Memory B cell (primary cell): ENCODE results near the gene NCOA7.
"Not testable (repeated sequence)": the region's sequence is repeated elsewhere in the genome, so short reads cannot be mapped to it uniquely, and the experiment has no call there.

ENCODE experiments used
- ATAC-seq: fragments of 150-1000 bp; cut with Tn5 transposase; 2 replicates; pipeline ENCODE4 v1.10.0; 2021; ENCODE audit warnings: low read depth, mild to moderate bottlenecking, moderate library complexity
- DNase-seq, 2 donors: peaks; one replicate each; pipeline ENCODE4 v3.0.0; 2022; ENCODE audit warnings: low spot score in 2 of 2
- H3K27ac Mint-ChIP-seq: one replicate; pipeline ENCODE4 v1.8.0; 2022; ENCODE audit warnings: mild to moderate bottlenecking, moderate library complexity, mixed read lengths
- H3K27me3 Mint-ChIP-seq: one replicate; pipeline ENCODE4 v1.8.0; 2022; ENCODE audit warnings: mixed read lengths
- H3K36me3 Mint-ChIP-seq: one replicate; pipeline ENCODE4 v1.8.0; 2022; ENCODE audit warnings: mild to moderate bottlenecking, mixed read lengths
- H3K4me1 Mint-ChIP-seq: one replicate; pipeline ENCODE4 v1.8.0; 2022; ENCODE audit warnings: mixed read lengths
- H3K4me3 Mint-ChIP-seq: one replicate; pipeline ENCODE4 v1.8.0; 2022; ENCODE audit warnings: mild to moderate bottlenecking, moderate library complexity, mixed read lengths
- H3K9me3 Mint-ChIP-seq: one replicate; pipeline ENCODE4 v1.8.0; 2022; ENCODE audit warnings: mixed read lengths

Gene NCOA7

DNA sequence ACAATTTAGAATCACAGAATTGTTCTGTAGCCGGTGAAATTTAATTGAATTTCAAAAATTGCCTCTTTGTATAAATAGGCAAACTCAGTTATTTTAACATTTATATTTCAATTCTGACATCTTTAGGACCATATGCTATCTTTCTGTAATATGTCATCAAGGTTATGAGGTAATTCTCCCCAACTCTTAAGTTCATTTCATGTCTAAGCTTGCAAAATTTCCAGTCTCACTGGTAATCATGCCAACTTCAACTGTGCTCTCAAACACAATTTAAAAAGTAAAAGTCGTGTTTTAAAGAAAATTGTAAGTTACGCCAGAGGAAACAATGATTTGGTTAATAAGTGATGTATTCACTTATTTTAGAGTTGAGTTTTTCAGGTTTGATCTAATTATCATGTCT, 1.4 kb downstream of the NCOA7 start:
- no peak overlapping the region for H3K27ac Mint-ChIP-seq
- H3K4me3 Mint-ChIP-seq: no peak overlapping the region
- DNase-seq: no peak
- H3K9me3 Mint-ChIP-seq: no peaks in the 10 kb centered on the region
- H3K36me3 Mint-ChIP-seq: peaks cover 2% of the 10 kb centered on the region
- no peaks in the 10 kb centered on the region for H3K27me3 Mint-ChIP-seq
- no peak for ATAC-seq
- H3K4me1 Mint-ChIP-seq: peaks cover 36% of the 10 kb centered on the region

DNA sequence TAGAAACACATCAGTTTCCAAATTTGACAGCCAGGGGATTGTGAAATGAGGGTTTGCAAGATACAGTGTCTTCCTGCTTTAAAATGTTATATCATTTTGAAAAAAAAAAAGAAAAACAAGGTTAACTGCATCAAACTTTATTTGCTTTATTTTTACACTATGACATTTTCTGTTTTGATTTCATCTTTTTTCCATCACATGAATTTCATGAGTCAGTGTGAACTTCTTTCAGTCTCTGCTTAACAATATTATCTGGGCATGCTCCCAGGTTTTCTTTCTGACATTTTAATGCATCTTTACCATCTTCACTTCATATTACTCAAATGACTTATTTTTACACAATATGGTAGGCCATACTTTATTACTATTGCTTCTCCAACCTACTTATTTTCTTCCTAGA, 1.9 kb downstream of the NCOA7 start:
- ATAC-seq: no peak
- no peak for DNase-seq
- H3K27ac Mint-ChIP-seq: no peak overlapping the region
- H3K9me3 Mint-ChIP-seq: no peaks in the 10 kb centered on the region
- H3K36me3 Mint-ChIP-seq: peaks cover 2% of the 10 kb centered on the region
- no peak overlapping the region for H3K4me3 Mint-ChIP-seq
- H3K4me1 Mint-ChIP-seq: peaks cover 41% of the 10 kb centered on the region
- no peaks in the 10 kb centered on the region for H3K27me3 Mint-ChIP-seq

DNA sequence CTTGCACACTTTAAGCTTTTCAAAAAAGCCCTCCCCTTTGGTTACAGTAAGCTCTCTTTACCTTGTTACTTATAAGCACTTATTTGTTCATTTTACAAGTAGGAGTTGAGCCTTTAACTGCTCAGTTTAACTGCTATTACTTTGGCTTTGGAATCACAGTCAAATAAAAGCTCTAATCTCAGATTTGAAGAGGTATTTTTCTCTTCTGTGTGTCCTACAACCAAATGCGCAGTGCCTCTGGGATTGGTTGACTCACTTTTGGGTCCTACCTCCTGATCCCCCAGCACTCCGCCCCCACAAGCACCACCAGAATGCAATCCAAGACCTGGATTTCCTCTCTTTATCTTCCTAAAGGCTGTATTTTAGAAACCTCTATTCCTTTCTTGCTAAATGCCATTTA, 2.5 kb downstream of the NCOA7 start:
- peaks cover 2% of the 10 kb centered on the region for H3K36me3 Mint-ChIP-seq
- H3K4me3 Mint-ChIP-seq: peak overlapping the region; percentile 41
- no peak overlapping the region for H3K27ac Mint-ChIP-seq
- peaks cover 41% of the 10 kb centered on the region for H3K4me1 Mint-ChIP-seq
- ATAC-seq: no peak
- no peaks in the 10 kb centered on the region for H3K9me3 Mint-ChIP-seq
- H3K27me3 Mint-ChIP-seq: no peaks in the 10 kb centered on the region
- DNase-seq: no peak

DNA sequence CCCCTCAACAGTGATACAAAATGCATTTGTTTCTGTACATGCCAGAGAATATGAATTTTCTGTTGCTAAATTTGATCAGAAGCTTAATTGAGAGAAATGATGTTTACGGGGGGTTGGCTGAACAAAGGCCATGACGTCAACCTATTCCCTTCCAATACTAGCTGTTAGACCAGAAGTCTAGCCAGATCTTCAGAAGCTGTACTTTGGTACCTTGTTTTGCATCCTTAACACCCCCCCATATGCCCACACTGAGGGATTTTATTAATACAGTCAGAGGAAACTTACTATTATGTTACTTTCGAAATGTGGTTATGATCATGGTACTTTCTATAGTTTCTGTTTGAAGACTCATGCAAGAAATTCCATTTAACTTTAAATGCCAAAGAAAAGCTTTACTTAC, 3.1 kb downstream of the NCOA7 start:
- H3K36me3 Mint-ChIP-seq: peaks cover 2% of the 10 kb centered on the region
- peak overlapping the region; percentile 41 for H3K4me3 Mint-ChIP-seq
- no peaks in the 10 kb centered on the region for H3K9me3 Mint-ChIP-seq
- DNase-seq: no peak
- no peak overlapping the region for H3K27ac Mint-ChIP-seq
- peaks cover 43% of the 10 kb centered on the region for H3K4me1 Mint-ChIP-seq
- H3K27me3 Mint-ChIP-seq: no peaks in the 10 kb centered on the region
- no peak for ATAC-seq

DNA sequence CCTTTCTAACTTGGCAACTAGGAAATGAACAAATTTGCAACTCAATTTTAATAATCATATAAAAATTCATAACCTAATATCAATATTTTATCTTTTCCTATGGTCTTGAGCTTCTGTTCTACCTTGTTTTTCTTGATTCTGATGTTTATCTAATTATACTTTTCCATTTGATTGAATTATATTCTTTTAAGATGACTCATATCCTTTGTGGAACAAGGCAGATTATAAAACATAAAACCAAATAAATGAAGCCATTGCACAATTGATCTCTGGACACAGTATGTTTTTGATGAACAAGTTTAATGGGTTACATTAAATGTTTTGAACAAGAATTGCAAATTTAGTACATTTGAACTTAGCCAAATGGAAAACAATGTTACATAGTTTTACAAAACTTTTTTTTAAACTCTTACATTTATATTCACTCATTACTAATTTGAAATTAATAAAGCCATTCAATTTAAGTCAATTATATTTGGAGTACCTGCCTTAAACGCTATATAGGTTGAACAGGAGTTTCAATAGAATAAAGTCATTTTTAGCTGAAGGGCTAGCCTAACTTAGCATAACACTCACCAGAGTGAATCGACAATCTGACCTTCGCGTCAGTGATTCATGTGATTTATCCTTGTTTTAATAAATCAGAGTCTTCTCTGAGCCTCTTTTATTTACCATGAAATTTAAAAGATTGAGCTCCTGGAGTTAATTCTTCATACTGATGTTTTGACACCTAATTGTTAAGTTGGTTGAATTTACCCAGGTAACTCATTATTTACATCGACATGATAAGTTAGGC, 3.8 kb downstream of the NCOA7 start:
- H3K27ac Mint-ChIP-seq: no peak overlapping the region
- H3K4me1 Mint-ChIP-seq: peaks cover 43% of the 10 kb centered on the region
- no peaks in the 10 kb centered on the region for H3K9me3 Mint-ChIP-seq
- DNase-seq (no peak), ATAC-seq (no peak)
- no peaks in the 10 kb centered on the region for H3K27me3 Mint-ChIP-seq
- H3K36me3 Mint-ChIP-seq: peaks cover 2% of the 10 kb centered on the region
- H3K4me3 Mint-ChIP-seq: no peak overlapping the region

DNA sequence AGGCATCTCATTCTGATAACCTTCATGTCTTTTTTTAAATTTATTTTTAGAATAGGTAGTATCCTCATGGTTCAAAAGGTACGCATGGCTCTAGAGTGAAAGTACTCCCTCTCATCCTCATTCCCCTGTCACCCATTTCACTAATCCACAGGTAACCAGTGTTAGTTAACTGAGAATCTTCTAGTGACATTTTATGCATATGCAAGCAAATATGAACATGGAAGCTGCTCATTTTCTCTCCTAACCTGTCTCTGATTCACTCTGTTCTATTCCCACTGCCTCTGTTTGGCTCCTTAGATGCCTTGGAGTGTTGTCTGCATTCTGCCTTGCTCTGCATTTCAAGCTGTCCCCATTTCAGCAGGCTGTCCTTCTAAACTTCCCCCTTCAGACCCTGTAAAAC, 4.5 kb downstream of the NCOA7 start:
- Mint-ChIP-seq H3K27ac (no peak overlapping the region), H3K27me3 (no peaks in the 10 kb centered on the region), H3K36me3 (peaks cover 2% of the 10 kb centered on the region), H3K4me1 (peaks cover 39% of the 10 kb centered on the region), H3K9me3 (no peaks in the 10 kb centered on the region), H3K4me3 (no peak overlapping the region)
- DNase-seq: no peak
- no peak for ATAC-seq

DNA sequence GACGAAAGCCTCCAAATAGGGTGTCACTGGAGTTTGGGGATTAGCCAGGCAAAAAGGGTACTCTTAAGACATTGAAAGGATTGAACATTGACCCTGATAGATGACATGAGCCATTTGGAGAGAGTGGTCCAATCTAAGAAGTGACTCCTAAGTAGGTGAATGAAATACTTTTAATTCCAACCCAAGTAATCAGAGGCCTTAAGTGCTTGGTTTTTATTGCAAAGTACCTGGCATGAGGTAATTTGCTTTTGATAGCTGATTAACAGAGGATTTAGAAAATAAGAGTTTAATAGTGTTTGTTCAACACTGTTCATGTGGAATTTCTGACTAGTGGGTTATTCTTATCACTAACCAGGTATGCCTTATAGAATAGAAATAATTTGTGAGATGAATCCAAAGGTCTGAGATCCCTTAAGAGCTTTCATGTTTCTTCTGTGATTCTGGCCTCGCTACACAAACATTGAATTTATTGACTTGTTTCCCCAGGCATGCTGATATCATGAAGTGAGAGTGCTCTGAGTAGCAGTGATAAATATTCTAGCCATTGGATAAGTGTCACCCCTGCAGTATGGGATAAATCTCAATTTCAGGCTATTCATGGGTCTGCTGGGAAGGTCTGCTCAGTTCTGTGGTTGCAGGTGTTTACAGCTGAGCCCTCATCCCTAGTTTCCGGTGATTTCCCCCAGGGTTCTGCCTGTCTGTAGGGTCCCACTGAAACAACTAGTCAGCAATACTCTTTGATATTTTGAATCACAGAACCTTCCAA, 6.5 kb downstream of the NCOA7 start:
- Mint-ChIP-seq H3K4me3 (peak overlapping the region; percentile 61), H3K36me3 (peaks cover 2% of the 10 kb centered on the region), H3K27me3 (no peaks in the 10 kb centered on the region), H3K4me1 (peaks cover 41% of the 10 kb centered on the region), H3K27ac (no peak overlapping the region), H3K9me3 (no peaks in the 10 kb centered on the region)
- DNase-seq (no peak), ATAC-seq (no peak)

DNA sequence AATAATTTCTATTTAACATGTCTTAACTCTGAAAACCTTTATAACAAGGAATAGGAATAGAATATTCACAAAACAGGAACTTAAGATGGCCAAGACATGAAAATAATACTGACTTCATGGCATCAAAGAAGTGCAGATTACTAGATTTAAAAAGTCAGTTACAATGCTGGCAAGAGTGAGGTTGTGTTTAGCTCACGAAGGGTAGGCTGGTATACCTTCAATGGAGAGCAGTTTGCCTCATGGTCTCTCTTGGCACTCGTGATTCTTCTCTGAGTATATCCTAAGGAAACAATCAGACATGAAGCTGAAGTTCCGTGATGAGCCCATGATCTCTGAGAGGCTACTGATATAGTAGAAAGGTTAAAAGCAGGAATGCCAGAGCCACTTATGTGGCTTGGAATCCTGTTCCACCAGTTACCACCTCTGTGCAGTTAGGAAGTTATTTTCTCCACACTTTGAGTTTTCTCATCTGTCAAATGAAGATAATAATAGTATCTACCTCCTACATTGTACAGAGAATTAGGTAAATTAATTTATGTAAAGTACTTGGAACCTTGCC, 7.2 kb downstream of the NCOA7 start:
- peaks cover 4% of the 10 kb centered on the region for H3K36me3 Mint-ChIP-seq
- ATAC-seq: no peak
- no peaks in the 10 kb centered on the region for H3K9me3 Mint-ChIP-seq
- DNase-seq: no peak
- peaks cover 42% of the 10 kb centered on the region for H3K4me1 Mint-ChIP-seq
- peak overlapping the region; percentile 61 for H3K4me3 Mint-ChIP-seq
- H3K27ac Mint-ChIP-seq: no peak overlapping the region
- H3K27me3 Mint-ChIP-seq: no peaks in the 10 kb centered on the region

DNA sequence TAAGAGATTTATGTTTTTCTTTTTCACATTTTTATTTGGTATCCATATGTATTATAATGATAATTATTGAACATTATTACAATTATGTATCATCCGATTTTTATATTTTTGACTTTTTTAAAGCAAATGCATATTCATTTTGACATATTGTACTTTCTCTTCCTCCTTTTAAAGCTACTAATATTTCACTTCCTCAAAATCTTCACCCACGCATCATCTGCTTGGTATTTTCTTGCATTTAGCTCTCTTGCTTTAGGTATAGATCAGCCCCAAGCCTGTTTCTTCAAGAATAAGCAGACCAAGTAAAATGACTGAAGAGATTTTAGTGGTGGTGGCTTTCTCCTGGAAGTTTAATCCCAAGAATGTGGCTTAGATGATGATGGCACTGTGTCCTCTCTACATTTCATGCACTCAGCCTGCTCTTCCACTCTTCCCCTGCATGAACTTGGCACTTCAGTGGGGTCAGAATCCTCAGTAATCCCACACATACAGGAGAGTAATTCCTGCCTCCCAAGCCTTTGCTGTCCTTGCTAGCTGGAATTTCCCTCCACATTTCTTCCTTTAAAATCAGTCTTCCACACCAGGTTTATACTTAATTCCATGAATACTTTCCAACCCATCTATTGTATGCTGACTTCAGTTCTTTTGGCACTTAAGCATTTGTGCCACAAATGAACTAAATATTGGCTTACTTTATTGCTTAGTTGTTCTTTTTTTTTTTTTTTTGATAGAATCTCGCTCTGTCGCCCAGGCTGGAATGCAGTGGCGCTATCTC, 8.2 kb downstream of the NCOA7 start:
- Mint-ChIP-seq H3K4me3 (peak overlapping the region; percentile 14), H3K27me3 (no peaks in the 10 kb centered on the region), H3K27ac (peak overlapping the region; percentile 91), H3K9me3 (no peaks in the 10 kb centered on the region), H3K4me1 (peaks cover 39% of the 10 kb centered on the region), H3K36me3 (peaks cover 4% of the 10 kb centered on the region)
- ATAC-seq (peak; percentile 99), DNase-seq (peak in 1 of 2 donors; percentile 44)

DNA sequence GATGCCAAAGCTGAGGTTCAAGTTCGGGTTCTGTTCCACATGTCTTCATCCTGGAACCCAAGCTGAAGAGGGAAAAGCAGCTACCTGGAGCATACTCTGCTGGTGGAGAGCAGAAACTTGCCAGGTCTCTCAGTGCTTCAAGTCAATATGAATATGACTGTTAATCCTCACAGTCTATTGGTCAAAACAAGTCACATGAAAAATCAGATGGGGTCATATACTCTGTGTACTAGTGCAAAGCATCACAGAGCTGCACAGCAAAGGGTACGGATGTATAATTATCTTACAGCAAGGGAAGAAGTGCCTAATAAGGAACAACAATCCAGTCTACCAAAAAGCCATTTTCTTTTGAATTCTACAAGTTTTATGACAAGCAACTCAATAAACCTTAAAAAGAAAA, 11.6 kb downstream of the NCOA7 start:
- no peak overlapping the region for H3K4me3 Mint-ChIP-seq
- peaks cover 37% of the 10 kb centered on the region for H3K4me1 Mint-ChIP-seq
- H3K27ac Mint-ChIP-seq: peak overlapping the region; percentile 43

DNA sequence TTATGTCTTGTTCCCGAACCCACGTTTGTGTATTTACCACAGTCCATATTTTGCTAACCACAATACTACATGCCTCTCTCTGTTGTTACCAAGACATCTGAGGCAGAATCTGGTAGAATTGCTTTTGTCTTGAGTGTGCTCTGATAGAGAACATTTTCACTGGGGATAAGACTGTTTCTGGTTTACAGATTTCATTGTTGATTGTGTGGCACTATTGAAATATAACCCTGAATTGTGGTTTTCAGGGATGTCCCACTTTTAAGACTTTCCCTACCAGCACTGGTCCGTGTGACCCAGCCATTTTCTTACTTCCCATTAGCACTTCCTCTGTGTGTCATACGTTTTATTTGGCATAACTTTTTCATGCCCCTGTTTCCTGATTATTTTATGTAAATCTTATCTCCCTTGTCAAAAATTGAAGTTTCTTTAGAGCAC, 12.2 kb downstream of the NCOA7 start:
- Mint-ChIP-seq H3K27me3 (no peaks in the 10 kb centered on the region), H3K27ac (peak overlapping the region; percentile 43), H3K4me3 (no peak overlapping the region), H3K36me3 (peaks cover 2% of the 10 kb centered on the region), H3K4me1 (peaks cover 36% of the 10 kb centered on the region), H3K9me3 (no peaks in the 10 kb centered on the region)
- DNase-seq (no peak), ATAC-seq (peak; percentile 11)

More for the DNA sequence above, 11.6 kb downstream of the NCOA7 start:
- Mint-ChIP-seq H3K27me3 (no peaks in the 10 kb centered on the region), H3K36me3 (peaks cover 2% of the 10 kb centered on the region), H3K9me3 (no peaks in the 10 kb centered on the region)
- DNase-seq: no peak
- ATAC-seq: no peak

DNA sequence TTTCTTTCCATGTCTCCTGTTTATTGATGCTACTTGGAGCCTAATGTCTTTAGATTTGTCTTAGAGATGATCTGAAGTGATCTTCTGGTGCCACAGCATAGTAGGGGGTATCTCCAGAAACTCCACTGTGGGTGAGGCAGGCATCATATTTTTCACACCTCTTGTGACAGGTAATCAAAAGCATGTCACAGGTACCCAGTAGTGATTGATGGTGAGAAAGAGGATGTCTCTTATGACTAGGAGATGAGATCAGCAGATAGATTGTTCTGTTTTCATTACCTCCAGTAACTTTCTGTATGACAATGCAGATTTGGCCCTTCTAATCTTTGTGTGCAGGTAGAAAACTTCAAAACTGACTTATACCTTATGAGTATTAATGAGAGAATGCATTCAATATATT, 13.5 kb downstream of the NCOA7 start:
- H3K9me3 Mint-ChIP-seq: no peaks in the 10 kb centered on the region
- H3K27me3 Mint-ChIP-seq: no peaks in the 10 kb centered on the region
- H3K36me3 Mint-ChIP-seq: peaks cover 2% of the 10 kb centered on the region
- ATAC-seq: no peak
- DNase-seq: no peak
- H3K4me3 Mint-ChIP-seq: no peak overlapping the region
- peak overlapping the region; percentile 38 for H3K27ac Mint-ChIP-seq
- peaks cover 43% of the 10 kb centered on the region for H3K4me1 Mint-ChIP-seq

DNA sequence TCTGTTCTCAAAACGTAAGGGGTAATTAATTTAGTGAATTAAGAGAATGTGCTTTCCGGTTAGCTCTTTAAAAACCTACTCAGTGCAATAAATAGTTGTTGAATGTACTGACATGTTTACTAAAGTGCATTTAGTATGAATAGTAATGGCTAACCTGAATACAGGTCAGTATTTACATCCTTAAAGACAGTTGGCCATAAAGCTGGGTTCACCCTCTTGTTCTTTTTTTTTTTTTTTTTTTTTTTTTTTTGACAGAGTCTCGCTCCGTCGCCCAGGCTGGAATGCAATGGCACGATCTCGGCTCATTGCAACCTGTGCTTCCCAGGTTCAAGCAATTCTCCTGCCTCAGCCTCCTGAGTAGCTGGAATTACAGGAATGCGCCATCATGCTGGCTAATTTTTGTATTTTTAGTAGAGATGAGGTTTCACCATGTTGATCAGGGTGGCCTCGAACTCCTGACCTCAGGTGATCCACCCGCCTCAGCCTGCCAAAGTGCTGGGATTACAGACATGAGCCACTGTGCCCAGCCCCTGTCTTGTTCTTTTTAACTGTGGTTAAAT, 14.2 kb downstream of the NCOA7 start:
- ATAC-seq, H3K9me3 Mint-ChIP-seq, H3K36me3 Mint-ChIP-seq, H3K27me3 Mint-ChIP-seq, H3K4me3 Mint-ChIP-seq, H3K27ac Mint-ChIP-seq, DNase-seq: not testable (repeated sequence)
- H3K4me1 Mint-ChIP-seq: peaks cover 40% of the 10 kb centered on the region
